Spleen (tissue), 11 donors: ENCODE measurements around the gene RPL38. TPM values are rescaled to one million over a fixed set of nuclear protein-coding genes. Genes with fewer than 3 reads are reported as not detected.

Experiments
- DNase-seq: peaks from one replicate; pipeline ENCODE4 v3.0.0-alpha.2; 2020
- H3K27ac ChIP-seq, 8 donors: fragments of 200-600 bp; sonication (generic) in 7 of 8; 1 replicate in 4 of 8; 2 replicates in 4 of 8; pipeline versions ENCODE4 v1.5.0 to v1.8.0; 2016 to 2021; ENCODE audit warnings: inconsistent platforms in 4 of 8, mild to moderate bottlenecking in 4 of 8, moderate library complexity in 1 of 8
- H3K27me3 ChIP-seq, 7 donors: fragments of 200-600 bp; sonication (generic) in 6 of 7; replicated peaks in 1 of 7; 1 replicate in 4 of 7; 2 replicates in 3 of 7; pipeline versions ENCODE4 v1.5.0 to v1.8.0; 2016 to 2021; ENCODE audit warnings: inconsistent platforms in 3 of 7, mild to moderate bottlenecking in 1 of 7
- H3K36me3 ChIP-seq, 6 donors: fragments of 200-600 bp; sonication (generic) in 5 of 6; 1 replicate in 4 of 6; 2 replicates in 2 of 6; pipeline versions ENCODE4 v1.5.0 to v1.8.0; 2016 to 2021; ENCODE audit warnings: inconsistent platforms in 2 of 6
- H3K4me1 ChIP-seq, 6 donors: fragments of 200-600 bp; sonication (generic) in 5 of 6; 1 replicate in 3 of 6; 2 replicates in 3 of 6; pipeline versions ENCODE4 v1.5.0 to v1.8.0; 2016 to 2021; ENCODE audit warnings: inconsistent platforms in 3 of 6
- H3K4me3 ChIP-seq, 8 donors: fragments of 200-600 bp; sonication (generic) in 7 of 8; 1 replicate in 4 of 8; 2 replicates in 4 of 8; pipeline versions ENCODE4 v1.5.0 to v1.8.0; 2016 to 2021; ENCODE audit warnings: inconsistent platforms in 4 of 8, mild to moderate bottlenecking in 4 of 8, moderate library complexity in 2 of 8
- H3K9me3 ChIP-seq, 8 donors: fragments of 200-600 bp; sonication (generic) in 7 of 8; 1 replicate in 4 of 8; 2 replicates in 4 of 8; pipeline versions ENCODE4 v1.5.0 to v1.8.0; 2016 to 2021; ENCODE audit warnings: inconsistent platforms in 4 of 8
- POLR2A ChIP-seq, 3 donors: fragments of 450-650 bp; IDR thresholded peaks; one replicate each; pipeline ENCODE4 v1.5.1; 2017; ENCODE audit warnings: antibody characterized with exemption in 3 of 3, mild to moderate bottlenecking in 1 of 3
- POLR2AphosphoS5 ChIP-seq, 3 donors: sonication (generic); formaldehyde crosslinking; IDR thresholded peaks; one replicate each; pipeline ENCODE4 v1.5.1; 2017; ENCODE audit warnings: antibody characterized with exemption in 3 of 3
- WGBS, 5 donors: extraction: QIAGEN DNeasy Blood & Tissue Kit in 3 of 5; methylation state at CpG; one replicate each; pipeline versions ENCODE4 v1.1.5 to v1.1.7; 2013 to 2018; 5-methylcytosine and 5-hydroxymethylcytosine counted together
- intact Hi-C: fragments of 100-400 bp; cut with DNase I; formaldehyde crosslinking; loops from one replicate; pipeline ENCODE4 v1.15.0; 2023; ENCODE audit warnings: low total_unique reads
- polyA plus RNA-seq, 3 donors: library from polyadenylated mRNA; stranded (reverse); fragments of 200-250 nt; gene quantifications; one replicate each; pipeline ENCODE4 v1.2.1, GENCODE V29; 2013
- total RNA-seq, 7 donors: library from RNA; depleted of rRNA in 3 of 7; stranded (reverse); fragments of >200 nt in 3 of 7; fragmentation: NEBNext Ultra II Directional in 4 of 7; extraction: Animal tissue kit (Norgen Biotek cat#: 25700) in 4 of 7; gene quantifications; one replicate each; pipeline versions ENCODE4 v1.1.0 to v1.2.1, GENCODE V29; 2016 to 2021
- TF ChIP-seq, protein P1 (sequence below), 11 experiments: fragments of 200-600 bp in 7 of 11; fragments of 450-650 bp in 4 of 11; sonication (generic) in 4 of 11; IDR thresholded peaks in 8 of 11; conservative IDR thresholded peaks in 3 of 11; 1 replicate in 7 of 11; 2 replicates in 4 of 11; pipeline versions ENCODE4 v1.4.0 to v1.8.0; 2016 to 2021; ENCODE audit warnings: antibody characterized with exemption in 11 of 11, inconsistent platforms in 4 of 11, mild to moderate bottlenecking in 1 of 11
- donor health status: healthy with polysubstance abuse.
- donor health status: DM: no; HTN: no; CAD: no; lungs with moderate emphysema.
- donor health status: DM: no; HTN: no; CAD: no.
- donor health status: Bipolar disorder and iron deficiency.
- donor health status: healthy.
- donor health status: DM: no; HTN: no; CAD: no.
- donor health status: DM: yes; HTN: yes; CAD: no.

RPL38 gene
- total and polyA plus RNA-seq, 10 donors = 311 to 3,463 (median 896) TPM

DNA sequence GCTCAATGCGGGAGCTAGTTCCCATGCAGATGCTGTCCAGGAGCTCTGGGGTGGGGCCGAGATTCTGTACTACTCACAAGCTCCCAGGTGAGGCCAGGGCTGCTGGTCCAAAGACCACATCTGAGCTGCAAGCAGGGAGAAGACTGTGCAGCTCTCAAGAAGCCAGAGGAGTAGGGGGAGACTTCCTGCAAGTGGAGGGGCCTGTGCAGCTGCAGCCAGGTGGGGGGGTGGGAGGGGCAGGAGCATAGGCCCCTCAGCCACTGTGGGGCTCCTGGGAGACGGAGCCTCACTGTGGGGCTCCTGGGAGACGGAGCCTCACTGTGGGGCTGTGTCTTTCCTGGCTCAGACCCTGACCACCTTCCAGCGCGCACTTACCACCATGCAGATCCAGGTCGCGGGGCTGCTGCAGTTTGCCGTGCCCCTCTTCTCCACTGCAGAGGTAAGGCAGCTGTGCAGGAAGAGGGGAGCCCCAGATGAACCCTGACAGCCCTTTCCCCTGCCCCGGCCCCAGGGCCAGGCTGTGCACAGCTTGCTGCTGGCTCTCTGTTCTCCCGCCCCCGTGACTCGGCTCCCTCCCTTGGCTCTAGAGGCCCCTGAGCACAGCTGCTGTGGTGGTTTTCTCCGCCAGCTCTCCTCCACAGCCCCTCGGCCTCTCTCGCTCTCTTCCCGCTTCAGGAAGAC lies 46.3 kb downstream of the RPL38 start:
- TF ChIP-seq, protein P1, sequence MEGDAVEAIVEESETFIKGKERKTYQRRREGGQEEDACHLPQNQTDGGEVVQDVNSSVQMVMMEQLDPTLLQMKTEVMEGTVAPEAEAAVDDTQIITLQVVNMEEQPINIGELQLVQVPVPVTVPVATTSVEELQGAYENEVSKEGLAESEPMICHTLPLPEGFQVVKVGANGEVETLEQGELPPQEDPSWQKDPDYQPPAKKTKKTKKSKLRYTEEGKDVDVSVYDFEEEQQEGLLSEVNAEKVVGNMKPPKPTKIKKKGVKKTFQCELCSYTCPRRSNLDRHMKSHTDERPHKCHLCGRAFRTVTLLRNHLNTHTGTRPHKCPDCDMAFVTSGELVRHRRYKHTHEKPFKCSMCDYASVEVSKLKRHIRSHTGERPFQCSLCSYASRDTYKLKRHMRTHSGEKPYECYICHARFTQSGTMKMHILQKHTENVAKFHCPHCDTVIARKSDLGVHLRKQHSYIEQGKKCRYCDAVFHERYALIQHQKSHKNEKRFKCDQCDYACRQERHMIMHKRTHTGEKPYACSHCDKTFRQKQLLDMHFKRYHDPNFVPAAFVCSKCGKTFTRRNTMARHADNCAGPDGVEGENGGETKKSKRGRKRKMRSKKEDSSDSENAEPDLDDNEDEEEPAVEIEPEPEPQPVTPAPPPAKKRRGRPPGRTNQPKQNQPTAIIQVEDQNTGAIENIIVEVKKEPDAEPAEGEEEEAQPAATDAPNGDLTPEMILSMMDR (IDR thresholded peaks at IDR 0.05 in 8 of 11, conservative IDR thresholded peaks at IDR 0.05 in 3 of 11) = no peak
- TF ChIP-seq POLR2AphosphoS5 (IDR thresholded peaks at IDR 0.05) = no peak
- no peak for TF ChIP-seq POLR2A (IDR thresholded peaks at IDR 0.05)
- Histone ChIP-seq H3K36me3 (peaks cover 0 to 61% (median 0%) of the 10 kb centered on the region in 6 donors), H3K9me3 (no peaks in the 10 kb centered on the region), H3K27ac (no peak overlapping the region), H3K4me1 (no peaks in the 10 kb centered on the region), H3K27me3 (no peaks in the 10 kb centered on the region), H3K4me3 (no peak overlapping the region)
- intact Hi-C loops = no loop called here
- 43 to 80% (median 70%) methylated on average over 15 to 17 of the region's 17 CpGs for WGBS, 5 donors
- no peak for DNase-seq

DNA sequence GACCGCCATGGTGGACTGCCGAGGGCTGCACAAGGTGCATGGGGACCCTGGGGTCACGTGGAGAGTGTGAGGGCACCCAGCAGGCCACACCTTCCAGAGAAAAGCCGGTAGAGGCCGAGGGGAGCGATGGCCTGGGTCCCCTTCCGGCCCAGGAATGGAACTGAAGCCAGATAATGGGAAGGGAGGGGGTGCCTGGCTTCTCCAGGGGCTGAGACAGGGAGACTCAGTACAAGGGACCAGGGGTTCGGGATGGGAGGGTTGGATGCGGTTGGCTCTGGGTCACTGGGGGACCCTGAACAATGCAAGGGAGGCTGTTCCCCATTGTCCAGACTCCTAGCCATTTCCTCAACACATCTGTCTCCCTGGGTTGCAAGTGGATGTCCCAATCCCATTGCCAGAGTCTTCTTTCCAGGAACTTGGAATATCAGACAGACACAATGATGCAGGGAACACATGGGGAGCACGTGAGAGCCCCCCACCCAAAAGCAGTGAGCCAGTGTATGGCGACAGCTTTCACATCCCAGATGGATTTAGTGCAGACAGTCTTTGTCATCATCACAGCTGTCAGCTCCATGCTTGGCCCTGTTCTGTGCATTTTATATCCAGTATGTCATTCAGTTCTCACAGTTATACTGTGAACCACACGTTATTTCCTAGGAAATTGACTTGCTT lies 47.0 kb downstream of the RPL38 start:
- no peaks in the 10 kb centered on the region for H3K9me3 ChIP-seq
- intact Hi-C loops = no loop called here
- 62 to 95% (median 83%) methylated on average over 12 of the region's 12 CpGs for WGBS, 5 donors
- H3K36me3 ChIP-seq = peaks cover 0 to 59% (median 0%) of the 10 kb centered on the region in 6 donors
- no peak for TF ChIP-seq POLR2A (IDR thresholded peaks at IDR 0.05)
- TF ChIP-seq, protein P1 (IDR thresholded peaks at IDR 0.05 in 8 of 11, conservative IDR thresholded peaks at IDR 0.05 in 3 of 11) = no peak
- TF ChIP-seq POLR2AphosphoS5 (IDR thresholded peaks at IDR 0.05) = no peak
- no peak overlapping the region for H3K27ac ChIP-seq
- no peak overlapping the region for H3K4me3 ChIP-seq
- no peak for DNase-seq
- no peaks in the 10 kb centered on the region for H3K4me1 ChIP-seq
- no peaks in the 10 kb centered on the region for H3K27me3 ChIP-seq

DNA sequence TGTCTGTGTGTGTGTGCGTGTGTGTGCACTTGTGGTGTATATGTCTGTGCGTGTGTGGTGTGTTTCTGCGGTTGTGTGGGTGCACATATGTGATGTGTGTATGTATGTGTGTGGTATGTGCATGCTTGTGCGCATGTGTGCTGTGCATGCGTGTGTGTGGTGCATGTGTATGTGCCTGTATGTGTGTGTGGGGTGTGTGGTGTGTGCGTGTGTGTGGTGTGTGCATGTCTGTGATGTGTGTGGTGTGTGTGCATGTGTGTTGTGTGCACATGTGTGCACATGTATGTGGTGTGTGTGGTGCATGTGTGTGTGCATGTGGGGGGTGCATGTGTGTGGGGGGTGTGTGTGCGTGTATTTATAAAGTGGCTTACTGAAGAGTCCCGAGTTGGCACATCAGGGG lies 47.6 kb downstream of the RPL38 start:
- intact Hi-C loops = no loop called here
- no peak for DNase-seq
- Histone ChIP-seq H3K27ac (no peak overlapping the region), H3K9me3 (no peaks in the 10 kb centered on the region), H3K27me3 (no peaks in the 10 kb centered on the region), H3K4me3 (no peak overlapping the region), H3K4me1 (no peaks in the 10 kb centered on the region), H3K36me3 (peaks cover 0 to 65% (median 0%) of the 10 kb centered on the region in 6 donors)
- TF ChIP-seq POLR2A (IDR thresholded peaks at IDR 0.05) = no peak
- no peak for TF ChIP-seq POLR2AphosphoS5 (IDR thresholded peaks at IDR 0.05)
- TF ChIP-seq, protein P1 (IDR thresholded peaks at IDR 0.05 in 8 of 11, conservative IDR thresholded peaks at IDR 0.05 in 3 of 11) = no peak
- 84 to 96% (median 90%) methylated on average over 7 to 8 of the region's 8 CpGs for WGBS, 5 donors

DNA sequence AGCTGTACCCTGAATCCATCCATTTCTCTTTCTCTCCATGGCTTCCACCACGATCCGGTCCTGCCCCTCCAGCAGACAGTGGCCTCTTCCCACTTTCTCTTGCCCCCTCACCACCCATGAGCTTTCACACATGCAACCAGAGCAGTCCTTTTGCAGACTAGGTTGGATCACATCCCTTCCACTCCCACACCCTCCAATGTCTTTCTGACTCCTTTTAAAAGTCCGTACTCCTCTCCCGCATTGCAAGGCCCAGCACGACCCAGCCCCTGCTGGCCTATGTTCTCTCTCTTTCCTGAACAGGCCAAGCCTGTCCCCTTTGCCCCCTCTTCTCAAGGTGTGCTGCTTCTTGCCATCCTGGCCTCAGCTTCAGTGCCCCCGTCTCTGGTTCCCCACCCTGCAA lies 48.1 kb downstream of the RPL38 start:
- TF ChIP-seq POLR2AphosphoS5 (IDR thresholded peaks at IDR 0.05) (no peak), POLR2A (IDR thresholded peaks at IDR 0.05) (no peak)
- TF ChIP-seq, protein P1 (IDR thresholded peaks at IDR 0.05 in 8 of 11, conservative IDR thresholded peaks at IDR 0.05 in 3 of 11) = no peak
- Histone ChIP-seq H3K4me3 (no peak overlapping the region), H3K4me1 (no peaks in the 10 kb centered on the region), H3K36me3 (peaks cover 0 to 70% (median 0%) of the 10 kb centered on the region in 6 donors), H3K9me3 (no peaks in the 10 kb centered on the region), H3K27me3 (no peaks in the 10 kb centered on the region), H3K27ac (no peak overlapping the region)
- no peak for DNase-seq
- WGBS, 5 donors = 89 to 96% (median 93%) methylated on average over 6 of the region's 6 CpGs
- intact Hi-C loops = no loop called here
